Endometrium (tissue), 2 donors: Measurements from ENCODE around the gene SH3RF3.

Source experiments
- FAIRE-seq: peaks from 2 replicates; lab custom pipeline; 2012; peaks lifted over from hg19 to GRCh38; lab: Jason Lieb, UNC
- donor health status: control.
- donor health status: control.

The SH3RF3 gene

DNA sequence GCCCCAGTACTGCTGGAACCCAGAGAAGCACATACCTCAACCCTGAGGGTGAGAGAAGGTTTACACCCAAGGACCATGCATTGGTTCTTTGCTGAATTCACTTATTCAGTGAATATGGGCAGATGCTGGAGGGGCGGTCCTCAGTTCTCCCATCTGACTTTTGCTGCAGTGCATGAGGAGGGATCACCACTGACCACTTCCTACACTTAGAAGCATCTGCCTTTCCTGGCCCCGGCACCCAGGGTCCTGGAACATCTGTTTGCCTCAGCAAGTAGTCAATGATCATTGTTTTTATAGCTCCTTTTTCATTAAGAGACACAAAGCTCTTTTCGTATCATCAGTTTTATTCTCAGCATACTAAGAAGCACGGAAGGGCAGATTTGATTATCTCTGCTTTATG, 211.4 kb downstream of the SH3RF3 start:
- no peak for FAIRE-seq

DNA sequence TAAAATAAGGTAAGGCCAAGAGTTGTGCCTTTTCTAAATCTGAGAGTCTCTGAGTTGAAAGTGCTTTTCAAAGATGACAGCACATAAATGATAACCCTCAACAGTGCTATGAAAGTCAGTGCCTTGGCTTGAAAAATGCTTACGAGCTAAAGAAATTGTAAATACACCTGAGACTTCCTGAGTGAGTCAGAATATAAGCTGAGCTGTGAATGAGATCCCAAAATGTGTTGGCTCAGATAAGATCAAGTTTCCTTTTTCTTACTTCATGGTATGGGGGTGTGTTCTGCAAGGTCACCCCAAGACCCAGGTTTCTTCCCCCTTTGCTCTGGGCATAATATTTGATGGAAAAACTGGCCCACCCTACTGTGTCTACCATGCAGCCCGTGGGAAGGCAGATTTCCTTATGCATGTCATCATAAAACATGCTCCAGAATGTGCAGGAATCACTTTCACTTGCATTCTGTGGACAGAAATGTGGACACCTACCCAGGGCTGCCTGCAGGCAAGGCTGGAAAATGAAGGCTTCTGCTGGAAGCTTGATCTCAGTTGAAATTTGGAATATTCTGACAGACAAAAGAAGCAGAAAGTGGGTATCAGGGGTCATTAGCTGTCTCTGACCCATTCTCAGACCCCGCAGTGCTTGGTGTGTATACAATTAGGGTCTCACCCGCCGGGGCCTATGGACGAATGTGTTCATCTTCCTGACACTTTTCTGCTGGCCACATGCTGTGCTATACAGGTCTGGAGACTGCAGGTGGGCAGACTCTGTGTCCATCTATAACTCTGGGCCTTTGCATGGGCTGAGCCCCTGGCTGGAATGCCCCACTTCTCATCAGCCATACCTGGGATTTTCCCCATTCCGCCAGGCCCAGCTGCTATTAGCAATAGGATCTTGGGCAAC, 212.6 kb downstream of the SH3RF3 start:
- FAIRE-seq, result no peak

DNA sequence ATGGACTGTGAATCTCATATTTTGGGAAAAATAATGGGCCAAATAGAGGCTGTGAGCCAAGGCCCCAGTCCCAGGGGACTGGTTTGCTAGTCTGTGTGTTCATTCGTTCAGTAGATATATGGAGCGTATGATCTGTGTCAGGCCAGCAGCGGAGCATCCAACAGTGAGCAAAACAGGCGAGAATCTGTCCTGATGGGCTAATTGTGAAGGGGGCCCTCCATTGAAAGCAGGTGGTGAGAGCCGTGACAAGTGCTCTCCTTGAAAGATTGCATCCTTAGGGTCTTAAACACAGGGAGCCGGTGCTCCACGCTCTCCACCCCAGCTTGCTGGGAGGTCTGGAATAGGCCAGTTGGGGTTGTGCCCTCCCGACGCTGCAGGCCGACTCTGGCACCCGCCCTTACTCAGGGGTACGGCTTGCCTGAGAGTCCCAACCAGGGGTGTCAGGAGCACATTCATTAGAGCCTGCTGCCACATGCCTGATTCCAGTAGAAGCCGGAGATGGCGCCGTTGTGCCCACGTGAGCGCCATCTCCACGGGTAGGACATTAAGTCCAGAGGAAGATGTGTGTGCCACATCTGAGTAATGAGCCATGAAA, 213.3 kb downstream of the SH3RF3 start:
- FAIRE-seq, result no peak

DNA sequence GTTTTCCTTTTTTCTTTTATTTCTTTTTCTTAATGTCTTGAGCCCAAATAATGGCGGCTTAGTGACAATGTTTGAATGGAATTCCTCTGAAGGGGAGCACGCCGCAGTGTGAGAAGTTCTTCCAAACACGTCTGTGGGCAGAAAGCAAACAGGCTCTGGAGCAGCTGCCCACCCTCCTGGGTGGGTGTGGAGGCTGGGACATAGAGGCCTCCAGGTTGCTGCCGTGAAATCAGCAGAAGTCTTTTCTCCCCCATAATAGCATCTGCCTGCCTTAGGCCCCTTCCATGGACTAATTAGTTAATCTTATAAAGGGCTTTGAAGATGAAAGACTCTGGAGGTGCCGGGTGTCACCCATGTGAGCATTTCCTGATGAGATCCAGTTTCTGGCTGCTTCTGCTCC, 213.9 kb downstream of the SH3RF3 start:
- FAIRE-seq, result no peak

DNA sequence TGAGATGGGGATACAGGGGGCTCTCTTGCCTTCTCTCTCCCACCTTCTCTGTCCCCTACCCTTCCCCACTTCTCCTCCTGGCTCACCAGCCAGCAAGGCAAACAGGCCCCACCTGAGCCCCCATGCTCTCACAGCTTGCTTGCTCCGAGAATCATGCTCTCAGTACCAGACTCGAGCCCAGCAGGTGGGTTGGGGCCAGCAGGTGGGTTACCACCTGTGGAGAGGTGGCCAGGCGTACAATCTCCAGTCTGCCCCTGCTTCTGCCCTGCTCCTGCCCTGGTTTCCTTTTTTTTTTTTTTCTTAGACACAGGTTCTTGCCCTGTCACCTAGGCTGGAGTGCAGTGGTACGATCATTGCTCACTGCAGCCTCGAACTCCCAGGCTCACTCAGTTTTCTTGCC, 214.5 kb downstream of the SH3RF3 start:
- FAIRE-seq, result no peak

DNA sequence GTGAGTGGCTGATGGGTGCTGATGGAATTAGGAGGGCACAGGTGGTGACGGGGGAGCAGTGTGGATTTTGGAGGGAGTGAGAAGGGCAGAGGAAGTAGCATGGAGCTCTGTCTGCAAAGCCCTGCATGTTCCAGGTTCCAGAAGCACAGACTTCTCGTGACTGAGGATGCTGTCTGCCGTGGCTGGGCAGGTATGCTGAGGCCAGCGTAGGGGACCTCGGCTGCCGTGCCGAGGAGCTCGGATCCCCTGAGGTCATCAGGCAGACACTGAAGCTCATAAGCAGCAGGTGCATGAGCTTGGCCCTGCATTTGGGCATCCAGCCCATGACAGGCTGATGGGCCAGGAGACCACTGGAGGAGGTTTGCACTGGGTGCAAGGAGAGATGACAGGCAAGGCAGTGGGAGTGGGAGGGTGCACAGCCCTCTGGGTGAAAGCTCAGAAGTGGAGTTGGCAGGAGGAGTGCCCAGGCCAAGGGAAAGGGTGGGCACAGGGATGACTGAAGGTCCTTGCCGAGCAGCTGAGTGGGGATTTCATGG, 215.3 kb downstream of the SH3RF3 start:
- no peak for FAIRE-seq

DNA sequence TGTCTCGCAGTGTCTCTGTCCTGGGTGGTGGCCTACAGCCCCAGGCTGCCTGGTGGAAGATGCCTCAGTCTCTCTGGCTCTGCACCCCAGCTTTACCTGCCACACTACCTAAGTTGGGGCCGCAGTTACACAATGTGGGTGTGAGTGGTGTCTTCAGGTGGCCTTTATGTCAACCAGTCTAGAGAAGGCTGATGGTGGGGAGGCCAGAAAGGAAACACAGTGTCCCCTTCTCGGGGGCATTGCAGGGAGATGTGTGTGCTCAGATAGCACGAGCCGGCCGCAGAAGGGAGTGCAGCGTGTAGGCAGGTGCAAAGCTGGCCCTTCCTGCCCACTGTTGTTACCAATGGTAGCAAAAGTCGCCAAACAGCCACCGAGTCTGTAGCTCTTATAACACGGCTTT, 216.1 kb downstream of the SH3RF3 start:
- FAIRE-seq, result no peak

DNA sequence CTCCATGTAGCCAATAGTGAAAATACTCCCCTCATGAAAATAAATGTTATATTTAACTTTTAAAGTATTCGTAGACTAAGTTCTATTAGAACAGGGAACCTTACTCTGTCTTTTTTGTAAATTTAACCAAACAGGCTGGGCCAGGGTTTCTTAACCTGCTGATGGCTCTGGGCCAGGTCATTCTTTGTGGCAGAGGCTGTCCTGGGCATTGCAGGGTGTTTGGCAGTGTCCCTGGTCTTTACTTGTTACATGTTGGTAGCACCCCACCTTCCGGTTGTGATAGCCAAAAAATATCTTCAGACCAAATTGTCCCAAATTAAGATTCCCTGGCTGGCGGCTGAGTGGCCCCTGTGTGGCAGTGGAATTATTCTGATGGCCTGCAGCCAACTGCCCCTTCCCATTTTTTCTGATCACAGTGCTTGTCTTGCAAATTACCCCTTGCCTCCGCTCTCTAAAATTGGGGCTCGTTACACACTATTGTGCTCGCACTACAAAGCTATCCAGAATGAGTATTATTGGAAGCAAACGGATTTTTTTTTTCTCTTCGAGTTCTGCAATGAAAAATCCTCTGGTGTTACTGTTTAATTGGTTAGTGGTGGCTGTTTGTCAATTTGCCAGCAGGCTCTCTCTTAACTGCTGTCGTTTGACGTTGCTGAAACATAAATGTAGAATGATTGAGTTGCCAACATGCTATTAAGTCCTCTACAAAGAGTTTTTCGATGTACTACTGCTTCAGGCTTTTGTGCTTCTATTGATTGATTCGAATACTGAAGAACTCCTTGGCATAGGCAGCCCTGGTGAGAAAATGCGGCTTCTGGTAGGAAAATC, 216.9 kb downstream of the SH3RF3 start:
- no peak for FAIRE-seq

DNA sequence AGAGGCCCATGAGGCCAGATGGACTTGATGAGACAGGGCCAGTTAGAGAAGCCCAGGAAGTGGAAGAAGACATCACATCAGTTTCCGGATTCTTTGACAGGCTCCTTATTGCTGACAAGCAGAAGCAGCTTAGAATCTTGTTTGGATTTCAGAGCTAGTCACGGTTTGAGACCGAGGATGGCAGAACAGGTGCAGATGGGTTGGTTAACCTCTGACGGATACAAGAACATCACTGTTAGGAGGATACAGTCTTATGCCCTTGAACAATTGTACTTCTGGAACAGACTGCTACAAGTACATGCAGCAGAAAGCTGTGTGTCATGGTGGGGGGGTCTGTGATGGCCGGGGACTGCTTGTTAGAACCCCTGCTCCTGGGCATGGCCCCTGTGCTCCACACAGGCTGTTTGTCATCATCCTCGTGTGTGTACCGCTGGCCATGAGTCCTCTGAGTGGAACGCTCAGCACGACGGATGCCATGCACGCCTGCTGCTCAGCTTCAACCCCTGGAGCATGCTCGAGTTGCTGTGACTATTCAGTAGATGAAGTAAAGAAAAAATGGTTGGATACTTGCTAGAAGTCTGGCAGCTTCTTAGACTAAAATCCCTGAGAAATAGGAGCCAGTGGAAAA, 217.7 kb downstream of the SH3RF3 start:
- FAIRE-seq, result no peak

DNA sequence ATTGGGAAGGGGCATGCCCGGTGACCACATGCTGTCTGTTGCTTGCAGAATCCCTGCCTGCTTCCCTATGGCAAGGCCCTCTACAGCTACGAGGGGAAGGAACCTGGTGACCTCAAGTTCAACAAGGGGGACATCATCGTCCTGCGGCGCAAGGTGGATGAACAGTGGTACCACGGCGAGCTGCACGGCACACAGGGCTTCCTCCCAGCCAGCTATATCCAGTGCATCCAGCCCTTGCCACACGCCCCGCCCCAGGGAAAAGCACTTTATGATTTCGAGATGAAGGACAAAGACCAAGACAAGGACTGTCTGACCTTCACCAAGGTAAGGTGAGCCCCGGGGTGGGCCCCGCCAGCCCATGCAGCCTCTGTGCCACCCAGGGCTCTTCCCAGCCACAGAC, 218.6 kb downstream of the SH3RF3 start:
- FAIRE-seq, result no peak

DNA sequence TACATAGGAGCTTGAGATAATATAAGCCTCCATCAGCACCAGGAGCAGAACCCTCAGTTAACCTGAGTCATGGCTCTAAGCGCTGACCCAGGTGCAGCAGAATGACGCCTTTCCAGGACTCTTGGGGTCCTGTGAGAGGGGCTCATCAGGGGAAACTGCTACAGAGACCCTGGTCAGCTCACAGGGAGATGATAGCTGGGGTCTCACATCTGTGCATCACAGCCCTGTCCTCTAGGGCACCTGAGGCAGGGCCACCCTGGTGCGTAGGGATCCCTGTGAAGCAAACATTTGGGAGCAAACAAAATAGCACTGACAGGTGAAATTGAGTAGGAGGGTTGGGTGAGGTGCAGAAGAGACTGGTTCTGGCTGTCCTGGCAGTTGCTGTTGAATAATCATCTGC, 219.2 kb downstream of the SH3RF3 start:
- no peak for FAIRE-seq

DNA sequence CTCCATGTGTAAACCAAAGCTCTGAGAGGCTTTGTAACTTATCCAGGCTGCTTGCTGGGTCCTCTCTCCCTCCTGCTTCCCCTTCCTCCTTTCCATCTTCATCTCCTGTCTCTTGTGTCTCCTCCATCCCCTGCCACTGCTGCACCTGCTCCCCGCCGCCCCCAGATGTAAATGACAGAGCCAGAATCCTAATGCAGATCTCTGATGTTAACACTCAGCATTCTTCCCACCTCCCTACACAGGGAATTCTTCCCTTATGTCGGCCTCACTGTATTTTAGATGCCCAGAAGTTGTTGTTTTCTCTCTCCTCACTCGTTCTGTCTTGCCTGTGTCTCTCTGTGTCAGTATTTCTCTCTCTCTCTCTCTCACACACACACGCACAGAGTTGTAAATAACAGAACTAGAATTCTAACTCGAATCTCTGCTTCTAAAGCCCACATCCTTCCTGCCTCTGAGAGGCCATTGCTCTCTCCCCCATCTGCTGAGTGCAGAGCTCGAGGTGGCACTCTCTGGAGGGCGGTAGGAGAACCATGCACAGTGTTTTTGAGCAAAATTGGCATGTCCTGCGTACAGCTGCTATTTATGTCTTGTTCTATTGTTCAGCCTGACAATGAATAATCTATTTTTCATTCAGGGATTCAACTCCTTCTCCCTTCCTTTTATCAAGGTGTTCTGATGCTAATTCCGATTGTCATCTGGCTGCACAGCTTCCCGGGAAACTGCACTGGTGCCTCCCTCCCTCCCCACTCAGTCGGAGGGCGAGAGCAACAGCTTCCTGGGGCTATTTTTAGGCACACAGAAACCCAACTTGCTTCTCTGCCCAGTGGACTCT, 219.9 kb downstream of the SH3RF3 start:
- FAIRE-seq, result no peak

DNA sequence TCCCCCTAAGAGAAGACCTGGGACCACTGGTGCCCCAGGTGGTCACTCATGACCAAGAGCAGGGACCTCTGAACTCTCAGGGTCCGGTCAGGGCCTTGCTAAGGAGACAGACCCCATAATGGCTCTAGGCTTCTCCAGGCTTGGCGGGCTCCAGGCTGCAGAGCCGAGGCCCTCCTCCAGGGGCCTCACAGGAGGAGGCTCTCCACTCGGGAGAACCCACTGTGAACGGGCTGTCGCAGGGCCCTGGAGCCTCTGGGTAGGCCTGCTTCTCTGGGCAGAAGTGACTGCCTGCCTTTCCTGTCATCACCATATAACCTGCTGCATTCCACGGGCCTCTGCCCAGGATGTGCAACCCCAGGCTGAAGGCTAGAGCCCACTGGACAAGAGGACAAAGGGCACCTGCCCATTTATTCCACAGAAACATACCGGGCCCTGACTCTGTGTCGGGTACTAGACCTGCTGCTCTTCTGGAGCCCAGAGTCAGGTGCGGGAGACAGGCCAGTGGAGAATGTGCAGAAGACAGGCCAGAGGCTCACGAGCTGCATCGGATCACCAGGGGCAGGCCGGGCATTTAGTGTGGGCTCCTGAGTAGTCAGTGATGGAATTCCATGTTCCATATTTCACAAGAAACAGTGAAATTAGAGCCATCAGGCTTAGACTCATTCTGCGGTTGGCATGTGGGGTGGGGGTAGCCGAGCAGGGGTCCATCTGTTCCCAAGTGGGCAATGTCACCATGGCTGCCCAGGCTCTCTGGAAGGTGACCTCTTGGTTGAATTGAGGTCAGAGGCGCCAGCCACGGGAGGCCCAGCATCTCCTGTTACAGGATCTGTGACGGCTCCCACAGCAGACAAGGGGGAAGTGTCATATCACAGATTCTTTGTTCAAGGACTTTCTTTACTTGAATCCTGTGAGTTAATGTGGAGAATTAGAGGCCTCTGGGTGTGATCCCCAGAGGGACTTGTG, 220.8 kb downstream of the SH3RF3 start:
- no peak for FAIRE-seq

DNA sequence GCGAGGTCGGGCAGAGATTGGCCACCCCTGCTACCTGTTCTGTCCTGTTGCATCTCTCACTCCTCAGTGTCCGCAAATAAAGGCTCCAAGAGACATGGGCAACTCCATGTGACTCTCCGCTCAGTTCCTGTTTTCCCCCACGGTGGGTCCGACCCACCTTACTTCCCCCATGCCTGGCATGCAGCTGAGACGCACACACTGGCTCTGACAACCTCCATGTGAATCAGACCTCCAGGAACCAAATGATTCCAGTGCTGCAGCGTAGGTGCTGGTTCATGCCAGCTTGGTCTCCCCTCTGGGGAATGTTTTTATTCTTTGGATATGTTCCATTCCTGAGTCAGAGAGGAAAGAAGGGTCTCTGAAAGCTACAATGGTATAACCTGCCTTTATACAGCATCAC, 221.5 kb downstream of the SH3RF3 start:
- FAIRE-seq, result no peak

DNA sequence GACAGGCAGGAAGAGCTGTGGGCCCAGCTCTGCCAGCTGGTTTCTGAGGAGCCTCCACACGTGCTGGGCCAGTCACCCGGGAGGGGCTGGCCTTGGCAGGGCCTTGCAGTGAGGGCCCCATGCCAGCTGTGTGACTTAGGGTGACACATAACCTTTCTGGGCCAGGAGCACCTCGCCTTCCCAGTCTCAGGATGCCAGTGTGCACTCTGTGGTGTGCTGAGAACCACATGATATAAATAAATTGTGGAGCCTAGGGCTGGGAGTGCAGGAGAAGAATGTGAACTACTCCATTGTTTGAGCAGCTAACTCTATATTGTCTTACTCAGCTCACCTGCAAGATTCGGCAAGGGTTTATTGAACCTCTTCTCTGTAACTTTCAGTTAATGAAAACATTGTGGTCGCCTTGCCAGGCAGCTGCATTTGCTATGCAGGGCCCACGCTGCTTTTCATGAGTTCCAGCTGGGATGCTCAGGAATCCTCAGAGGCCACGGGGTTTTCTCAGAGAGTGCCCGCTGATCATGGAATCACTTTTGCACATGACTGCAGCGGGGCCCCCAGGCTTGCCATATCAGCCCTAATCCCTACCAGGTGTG, 222.3 kb downstream of the SH3RF3 start:
- FAIRE-seq, result no peak

DNA sequence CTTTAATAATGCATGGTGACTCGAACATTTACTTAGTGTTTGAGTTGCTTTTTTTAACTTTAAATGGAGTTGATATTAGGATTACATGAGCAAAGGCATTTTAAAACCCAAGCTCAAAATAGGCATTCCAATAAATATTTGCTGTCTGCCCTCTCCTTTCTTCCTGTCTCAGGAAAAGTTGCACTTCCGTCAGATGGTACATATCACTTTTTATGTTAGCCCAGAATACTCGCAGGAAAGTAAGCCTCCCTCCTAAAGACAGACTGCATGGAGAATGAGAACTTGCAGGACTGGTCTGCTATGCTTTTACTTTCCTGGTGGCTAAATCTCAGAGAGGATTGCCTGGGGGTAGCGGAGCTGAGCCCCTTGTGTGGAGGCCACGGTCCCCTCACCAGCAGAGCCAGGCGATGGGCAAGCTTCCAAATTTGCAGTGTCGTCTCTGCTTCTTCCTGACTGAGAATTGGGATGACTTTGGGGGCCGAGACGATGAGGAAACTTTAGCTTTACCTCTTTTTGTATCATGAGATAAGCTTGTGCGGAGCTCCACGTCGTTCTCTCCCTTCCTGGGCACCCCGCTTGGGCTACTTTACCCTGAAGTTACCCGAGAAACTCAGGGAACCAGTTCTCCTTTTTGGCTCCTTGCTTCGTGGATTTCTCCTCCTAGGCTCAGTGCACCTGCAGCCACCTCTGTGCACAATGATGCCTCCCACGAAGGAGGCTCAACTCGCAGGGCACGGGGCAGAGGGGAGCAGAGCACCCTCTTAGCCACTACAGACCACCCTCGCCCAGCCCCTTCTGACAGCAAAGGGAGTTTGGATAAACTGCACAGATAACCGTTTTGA, 223.3 kb downstream of the SH3RF3 start:
- FAIRE-seq, result no peak

DNA sequence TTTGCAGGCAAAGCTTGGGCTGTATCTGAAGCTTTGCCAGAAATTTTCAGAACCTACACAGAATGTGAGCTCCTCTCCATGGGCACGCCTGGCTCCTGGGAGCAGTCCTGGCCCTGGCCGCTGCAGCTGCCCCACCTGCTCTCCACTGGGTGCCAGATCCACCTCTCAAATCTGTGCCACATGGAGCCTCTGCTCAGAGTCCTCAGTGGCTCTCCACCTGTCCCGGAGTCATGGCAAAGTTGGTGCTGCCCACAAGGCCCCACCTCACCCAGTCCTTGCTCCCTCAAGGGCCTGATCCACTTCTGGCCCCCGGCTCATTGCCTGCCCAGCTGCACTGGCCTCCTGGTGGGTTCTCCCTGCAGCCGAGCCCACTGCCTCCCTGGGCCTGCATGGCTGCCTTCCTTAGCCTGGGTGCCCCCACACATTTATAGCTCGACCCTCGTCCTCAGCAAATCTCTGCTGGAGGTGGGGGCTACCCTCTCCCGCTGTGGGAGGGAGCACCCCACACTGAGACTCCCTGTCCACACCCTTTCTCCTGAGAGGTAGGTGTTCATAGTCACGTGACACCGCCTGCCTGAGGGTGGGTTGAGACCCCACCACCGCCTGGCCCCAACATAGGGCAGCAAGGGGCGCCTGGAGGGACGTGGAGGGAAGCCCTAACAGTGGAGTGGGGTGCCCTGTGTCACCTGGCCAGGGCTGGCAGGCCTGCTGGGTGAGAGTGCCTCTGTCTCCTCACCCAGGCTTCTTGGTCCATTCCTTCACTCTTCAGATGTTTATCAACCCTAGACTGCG, 224.1 kb downstream of the SH3RF3 start:
- no peak for FAIRE-seq
